DMS79 (cell line): ENCODE results near the gene ABLIM3.

ENCODE experiments used
- DNase-seq: peaks from one replicate; lab custom pipeline; 2025; lab: John Stamatoyannopoulos, UW

Gene ABLIM3

GRCh38 chr5:149282027-149282965, 141.0 kb downstream of the ABLIM3 start:
- no peak for DNase-seq

DNA sequence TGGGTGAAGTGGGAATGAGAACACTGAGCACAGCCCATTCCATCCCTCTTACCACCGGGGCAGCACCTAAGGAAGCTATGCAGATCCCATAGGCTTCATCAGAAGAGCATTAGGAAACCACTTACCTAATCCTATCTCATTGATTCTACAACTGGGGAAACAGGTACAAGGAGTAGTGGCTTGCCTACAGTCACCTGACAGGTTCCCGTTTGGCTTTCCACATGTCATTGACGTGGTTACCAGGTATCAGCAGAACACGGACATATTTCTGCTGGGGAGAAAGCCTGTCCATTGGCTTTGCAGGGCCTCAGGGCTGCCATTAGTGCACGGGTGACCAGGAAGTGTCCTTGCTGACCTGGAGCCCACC, 141.7 kb downstream of the ABLIM3 start:
- no peak for DNase-seq

DNA sequence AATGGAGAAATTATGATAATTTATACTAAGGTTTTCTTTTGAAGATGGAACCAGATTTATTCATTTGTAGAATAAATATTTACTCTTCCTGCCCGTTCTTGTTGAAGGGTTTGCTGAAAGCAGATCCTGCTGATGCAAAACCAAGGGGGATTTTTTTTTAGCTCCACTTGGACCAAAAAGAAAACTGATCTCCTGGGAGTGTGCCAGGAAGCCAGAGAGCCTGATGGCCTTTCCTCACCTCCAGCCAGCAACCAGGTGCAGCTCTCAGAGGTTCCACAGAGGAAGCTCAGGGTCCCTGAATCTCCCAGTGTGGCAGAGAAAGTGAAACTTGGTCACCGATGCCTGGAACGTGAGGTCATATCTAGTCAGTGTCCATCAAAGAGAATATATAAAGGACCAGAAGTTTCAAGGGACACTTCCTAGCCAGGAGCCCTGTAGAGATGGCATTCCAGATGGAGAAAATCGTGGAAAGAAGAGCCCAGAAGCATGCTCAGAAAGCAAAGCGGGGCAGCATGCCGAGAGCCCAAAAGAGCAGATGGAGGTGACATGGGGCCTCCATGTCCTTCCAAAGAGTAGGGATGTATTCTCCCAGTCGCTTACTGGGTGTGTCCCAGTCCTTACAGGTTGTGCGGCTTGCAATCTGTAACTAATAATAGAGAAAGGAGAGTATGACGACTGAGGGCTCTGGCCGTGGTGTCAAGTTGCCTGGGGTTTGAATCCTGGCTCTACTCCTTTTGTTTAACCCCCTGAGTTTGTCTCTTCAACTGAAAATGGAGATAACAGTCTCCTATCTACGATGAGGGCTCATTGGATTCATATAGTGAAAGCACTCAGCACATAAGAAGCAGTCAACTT, 142.6 kb downstream of the ABLIM3 start:
- peak; percentile 49 for DNase-seq

- no peak for DNase-seq
Observed at GRCh38 chr5:149284501-149284900, 143.2 kb downstream of the ABLIM3 start.

DNA sequence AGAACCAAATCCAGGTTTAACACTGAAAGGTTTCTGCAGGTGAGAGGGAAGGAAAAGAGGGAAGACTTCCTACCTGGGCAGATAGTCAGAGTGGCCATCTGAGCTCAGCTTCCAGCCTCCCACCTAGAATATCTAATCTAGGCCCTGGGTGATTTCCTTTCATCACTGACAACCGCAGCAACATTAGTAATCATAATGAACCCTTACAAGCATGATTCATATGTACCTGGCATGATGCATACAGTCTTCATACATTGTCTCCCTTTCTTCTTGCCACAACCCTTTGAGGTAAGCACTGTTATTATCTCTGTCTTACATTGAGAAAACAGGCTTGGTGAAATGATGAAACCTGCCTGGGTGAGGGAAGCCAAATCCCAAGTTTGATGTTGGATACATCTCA, 143.9 kb downstream of the ABLIM3 start:
- no peak for DNase-seq

DNA sequence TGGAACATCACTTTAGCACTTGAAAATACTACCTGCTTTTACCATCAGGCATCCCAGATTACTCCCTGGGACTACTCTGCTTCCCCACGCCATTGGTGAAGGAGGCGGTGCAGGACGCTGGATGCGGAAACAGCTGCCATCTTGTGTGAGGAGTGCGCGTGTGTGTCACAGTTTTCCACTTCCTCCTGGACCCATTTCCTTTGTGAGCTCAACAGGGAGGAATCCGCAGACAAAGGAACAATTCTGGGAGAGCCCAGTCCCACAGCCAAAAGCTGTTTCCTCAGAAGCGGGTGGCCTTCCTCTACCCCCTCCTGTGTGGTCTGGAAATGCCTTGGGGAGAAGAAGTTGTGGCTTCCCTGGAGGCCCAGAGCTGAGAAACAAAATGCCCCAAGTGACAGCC, 147.1 kb downstream of the ABLIM3 start:
- no peak for DNase-seq

DNA sequence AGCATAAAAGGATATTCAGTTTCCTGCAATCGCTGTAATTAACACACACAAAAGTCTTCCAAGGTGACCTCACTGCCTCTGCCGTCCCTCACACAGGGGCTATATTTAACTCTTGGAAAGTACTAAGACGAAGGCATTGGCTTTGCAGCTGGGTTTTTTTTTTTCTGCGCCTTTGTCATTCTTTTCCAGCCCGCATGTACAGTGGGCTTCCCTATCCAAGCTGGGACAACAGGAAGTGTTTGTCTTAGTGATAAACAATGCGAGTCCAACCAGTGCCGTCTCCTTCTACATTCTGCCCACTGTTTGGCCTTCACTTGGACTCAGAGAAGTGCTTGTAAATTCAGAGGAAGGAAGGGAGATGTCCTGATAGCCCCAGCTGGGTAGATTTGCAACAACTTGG, 148.0 kb downstream of the ABLIM3 start:
- DNase-seq = no peak

DNA sequence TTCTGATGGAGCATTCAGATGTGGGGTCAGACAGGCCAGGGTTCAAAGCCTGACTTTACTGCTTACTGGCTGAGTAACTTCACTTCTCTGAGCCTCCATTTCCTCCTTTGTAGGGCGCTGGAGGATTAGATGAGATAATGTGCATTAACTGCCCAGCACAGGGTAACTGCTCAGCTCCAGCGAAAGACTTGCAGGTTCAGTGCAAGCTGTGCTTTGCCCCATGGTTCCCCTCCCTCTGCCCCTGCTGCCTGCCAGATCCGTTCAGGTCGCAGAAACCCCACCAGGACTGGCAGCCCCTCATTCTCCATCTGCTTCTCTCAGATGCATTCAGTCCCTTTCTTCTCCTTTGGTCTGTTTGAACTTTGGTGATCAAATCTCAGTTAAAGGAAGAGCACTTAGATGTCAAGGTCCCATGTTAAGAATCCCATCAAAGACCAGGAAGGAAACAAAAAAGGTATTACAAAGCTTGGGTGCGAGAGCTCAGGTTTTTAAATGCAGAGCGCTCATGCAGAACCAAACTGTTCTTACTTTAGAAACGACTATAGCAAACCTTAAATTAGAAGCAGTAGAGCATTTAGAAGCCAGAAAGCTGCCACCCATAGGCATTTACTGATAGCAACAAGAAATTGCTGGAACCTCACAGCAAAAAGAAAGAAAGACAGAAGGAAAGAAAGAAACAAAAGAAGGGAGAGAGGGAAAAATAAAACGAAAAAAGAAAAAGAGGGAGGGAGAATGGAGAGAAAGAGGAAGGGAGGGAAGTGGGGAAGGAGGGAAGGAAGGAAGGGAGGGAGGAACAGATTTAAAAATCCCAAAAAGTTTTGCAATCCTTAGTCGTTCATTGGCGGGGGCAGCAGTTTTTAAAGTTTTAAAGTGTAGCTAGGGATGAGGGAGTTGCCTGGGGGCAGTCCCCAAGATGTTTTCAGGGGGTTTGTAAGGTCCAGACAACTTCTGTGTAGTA, 153.9 kb downstream of the ABLIM3 start:
- DNase-seq = no peak

- no peak for DNase-seq
Observed at GRCh38 chr5:149297340-149298025, 156.2 kb downstream of the ABLIM3 start.

DNA sequence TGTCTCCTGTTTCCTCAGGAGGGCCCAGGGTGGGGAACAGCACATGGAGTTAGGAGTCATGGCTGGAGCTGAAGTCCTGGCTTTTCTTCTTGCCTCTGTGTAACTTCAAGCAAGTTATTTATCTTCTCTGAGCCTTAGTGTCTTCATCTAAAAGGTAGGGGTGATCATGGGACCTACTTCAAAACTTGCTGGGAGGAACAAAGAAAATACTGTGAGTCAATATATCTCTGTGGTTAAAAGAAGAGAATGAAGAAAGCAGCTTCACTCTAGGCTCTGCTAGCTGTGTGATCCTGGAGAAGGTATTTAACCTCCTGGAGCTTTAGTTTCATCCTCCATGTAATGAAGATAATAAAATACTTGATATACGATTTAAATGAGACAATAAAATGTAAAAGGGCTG, 156.9 kb downstream of the ABLIM3 start:
- no peak for DNase-seq

DNA sequence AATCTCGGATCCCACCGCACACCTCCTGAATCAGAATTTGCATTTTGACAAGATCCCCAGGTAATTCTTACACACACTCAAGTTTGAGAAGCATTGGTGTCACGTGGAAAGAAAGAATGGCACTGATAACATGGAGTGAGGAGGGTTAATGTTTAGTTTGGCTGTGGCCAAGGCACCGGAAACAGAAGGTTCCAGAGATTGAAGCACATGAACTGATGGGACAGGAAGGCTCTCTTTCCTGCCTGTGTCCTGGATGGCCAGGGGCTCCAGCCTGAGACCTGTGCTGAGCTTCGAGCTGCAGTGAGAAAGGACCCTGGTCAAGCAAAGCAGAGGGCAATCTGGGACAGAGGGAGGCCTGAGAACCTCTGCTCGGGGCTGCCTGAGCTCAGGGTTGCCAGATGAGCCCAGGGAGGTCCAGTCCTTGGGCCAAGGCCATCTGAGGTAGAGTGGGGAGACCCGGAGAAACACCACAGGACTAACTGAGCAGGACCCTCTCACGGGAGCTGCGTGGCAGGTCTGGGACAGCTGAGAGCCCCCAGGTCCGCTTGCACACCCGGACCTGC, 157.6 kb downstream of the ABLIM3 start:
- DNase-seq = no peak

DNA sequence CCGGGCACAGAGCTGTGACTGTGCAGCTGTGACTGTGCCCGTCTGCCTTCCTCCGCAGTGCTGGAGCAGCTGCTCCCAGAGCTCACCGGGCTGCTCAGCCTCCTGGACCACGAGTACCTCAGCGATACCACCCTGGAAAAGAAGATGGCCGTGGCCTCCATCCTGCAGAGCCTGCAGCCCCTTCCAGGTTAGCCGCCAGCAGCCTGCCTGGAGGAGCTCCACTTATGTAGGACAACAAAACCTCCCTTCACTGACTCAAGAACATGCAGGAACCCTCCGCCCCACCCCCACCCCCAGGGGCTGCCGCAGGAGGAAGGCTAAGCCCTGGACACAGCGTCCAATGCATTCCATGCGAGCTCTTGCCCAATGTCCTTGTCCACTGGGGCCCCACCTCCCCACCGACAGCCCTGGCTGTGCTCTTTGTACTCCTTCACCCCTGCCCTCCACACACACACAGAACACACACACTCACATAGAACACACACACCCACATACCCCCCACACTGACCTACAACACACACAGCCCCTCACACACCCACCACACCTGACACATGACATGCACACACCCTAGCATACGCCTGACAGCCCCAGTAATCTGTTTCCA, 158.3 kb downstream of the ABLIM3 start:
- no peak for DNase-seq

DNA sequence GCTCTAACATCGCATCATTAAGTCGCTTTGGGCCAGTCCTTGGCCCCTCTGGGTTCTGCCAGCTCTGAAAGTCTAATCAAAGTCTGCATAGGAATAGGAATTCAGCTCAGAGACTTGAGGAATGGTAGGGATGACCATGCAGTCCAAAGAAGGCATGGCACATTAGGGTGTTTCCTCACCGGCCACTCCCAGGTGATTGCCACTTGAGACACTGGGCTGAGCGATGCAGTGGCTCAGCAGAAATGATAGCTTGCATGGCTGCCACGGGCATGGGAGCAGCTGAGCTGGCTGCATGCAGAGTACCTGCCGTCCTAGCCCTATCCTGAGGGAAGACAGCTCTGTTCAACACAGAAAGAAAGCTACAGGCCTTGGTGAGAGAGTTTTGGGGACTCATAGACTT, 159.1 kb downstream of the ABLIM3 start:
- no peak for DNase-seq

DNA sequence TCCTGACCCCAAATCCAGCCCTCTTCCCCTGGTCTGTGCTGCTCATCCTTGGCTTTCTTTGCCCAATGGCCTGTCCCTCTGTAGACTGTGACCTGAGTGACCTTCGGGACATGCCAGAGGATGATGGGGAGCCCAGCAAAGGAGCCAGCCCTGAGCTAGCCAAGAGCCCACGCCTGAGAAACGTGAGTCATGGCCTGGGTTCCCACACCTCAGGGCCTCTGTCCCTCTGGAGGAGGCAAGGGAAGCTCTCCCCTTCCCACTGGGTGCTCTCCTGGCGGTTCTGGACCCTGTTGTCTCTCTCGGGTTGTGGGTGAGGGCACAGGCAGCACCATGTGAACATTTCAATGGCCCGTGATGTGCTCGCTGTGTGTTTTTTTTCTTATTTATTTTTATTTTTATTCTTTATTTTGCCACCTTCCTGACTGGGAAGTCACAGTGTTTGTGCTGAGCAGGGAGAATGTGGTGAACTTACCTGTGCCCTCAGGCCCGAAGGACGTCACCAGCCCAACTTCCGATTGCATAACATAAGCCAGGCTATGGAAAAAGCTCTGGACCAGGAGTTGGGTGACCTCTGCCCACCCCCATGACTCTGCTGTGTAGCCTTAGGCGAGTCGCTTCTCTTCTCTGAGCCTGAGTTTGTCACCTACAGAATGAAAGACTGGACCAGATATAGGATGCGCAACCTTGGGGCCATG, 159.9 kb downstream of the ABLIM3 start:
- no peak for DNase-seq

DNA sequence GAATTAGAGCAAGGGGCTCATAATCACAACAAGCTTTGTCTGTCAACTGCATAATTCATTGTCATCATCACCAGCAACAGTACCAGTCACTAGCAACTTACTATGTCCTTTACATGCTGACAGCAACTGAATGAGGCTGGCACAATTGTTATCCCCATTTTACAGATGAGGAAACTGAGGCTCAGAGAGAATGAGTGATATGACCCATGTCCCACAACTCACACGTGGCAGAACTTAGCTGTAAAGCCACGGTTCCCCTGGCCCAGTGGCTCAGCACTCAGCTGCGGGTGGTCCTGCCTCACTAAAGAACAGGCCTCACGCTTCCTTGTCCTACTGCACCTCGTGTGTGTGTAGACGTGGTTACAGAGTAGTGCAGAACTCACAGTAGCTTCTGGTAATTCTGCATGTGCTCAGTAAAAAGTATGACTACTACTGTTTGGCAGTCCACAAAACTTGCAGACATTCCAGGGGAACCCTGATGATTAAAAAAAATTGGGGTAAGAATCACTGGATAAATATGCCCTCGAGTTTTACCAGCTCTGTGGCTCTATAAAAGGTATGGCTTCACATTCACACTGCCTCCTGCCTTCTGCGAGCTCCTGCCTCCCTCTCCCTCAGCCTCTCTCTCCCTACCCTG, 160.6 kb downstream of the ABLIM3 start:
- no peak for DNase-seq

GRCh38 chr5:149302641-149303040, 161.3 kb downstream of the ABLIM3 start:
- no peak for DNase-seq

DNA sequence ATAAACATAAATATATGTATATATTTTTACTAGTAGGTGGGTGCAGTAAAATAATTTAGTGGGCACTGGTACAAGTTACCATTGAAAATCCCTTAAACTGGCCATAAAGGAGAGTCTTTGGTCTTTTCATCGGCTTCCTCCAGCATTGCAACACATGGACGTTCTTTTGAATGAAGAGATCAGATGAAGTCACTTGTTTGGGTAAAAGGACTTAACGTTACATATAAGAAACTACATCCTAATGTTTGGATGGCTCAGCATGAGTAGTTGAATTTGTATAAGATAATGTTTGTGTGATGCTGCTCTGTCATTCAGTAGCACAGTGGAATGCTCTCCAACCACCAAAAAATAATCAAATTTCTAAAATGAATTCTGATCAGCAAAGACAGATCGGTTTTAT, 161.9 kb downstream of the ABLIM3 start:
- no peak for DNase-seq

DNA sequence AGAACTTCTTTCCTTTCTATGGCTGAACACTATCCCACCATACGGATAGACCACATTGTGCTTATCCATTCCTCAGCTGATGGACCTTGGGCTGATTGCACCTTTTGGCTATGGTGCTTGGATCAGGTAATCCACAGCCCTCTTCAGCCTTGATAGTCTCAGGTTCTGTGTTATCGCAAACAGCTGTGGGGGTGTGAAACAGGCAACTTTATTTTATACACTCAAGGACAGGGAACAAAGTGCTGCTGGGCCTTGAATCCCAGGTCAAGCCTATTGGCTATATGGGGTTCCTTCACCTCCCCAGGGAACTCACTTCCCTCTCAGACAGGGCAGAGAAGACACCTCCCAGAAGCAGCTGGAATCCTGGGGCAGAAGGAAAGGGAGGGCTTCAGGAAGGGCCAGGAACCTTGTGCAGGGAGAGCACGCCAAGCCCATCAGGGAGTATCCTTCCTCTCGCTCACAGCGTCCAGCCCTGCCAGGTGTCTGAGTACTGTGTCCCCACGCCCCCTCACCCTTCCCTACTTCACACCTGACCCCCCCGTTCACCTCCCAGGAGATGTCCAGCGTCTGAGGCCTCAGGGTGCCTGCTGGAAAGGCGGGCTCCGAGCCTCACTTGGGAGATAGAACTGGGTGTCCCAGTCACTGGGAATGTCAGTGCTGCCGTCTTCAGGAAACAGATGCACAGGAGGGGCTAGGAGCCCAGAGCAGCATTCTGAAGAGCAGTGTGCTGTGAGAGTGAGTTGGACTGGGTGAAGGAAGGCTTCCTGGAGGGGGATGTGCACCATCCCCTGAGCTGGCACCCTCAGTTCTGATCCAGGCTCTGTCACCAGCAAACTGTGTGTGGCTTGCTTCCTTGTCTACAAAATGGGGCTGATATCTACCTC, 163.1 kb downstream of the ABLIM3 start:
- DNase-seq = no peak
